ENCODE measurements around the gene GABRR1.

DNA sequence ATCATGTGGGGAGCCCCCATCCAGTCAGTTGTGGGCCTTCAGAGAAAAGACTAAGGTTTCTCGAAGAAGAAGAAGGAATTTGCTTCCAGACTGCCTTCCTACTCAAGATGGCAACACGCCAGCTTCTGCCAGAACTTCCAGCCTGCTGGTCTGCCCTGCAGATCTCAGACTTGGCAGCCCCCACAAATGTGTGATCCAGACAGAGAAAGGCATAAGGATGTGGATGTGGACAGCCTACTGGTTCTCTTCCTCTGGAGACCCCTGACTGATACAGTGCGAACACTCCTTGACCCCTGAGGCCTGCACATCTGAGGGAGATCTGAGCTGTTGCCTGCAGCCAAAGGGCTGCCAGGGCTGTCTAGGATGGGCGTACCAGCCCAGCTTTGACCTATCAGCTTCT lies 8.6 kb downstream of the GABRR1 start:
- TF ChIP-seq, protein P1, sequence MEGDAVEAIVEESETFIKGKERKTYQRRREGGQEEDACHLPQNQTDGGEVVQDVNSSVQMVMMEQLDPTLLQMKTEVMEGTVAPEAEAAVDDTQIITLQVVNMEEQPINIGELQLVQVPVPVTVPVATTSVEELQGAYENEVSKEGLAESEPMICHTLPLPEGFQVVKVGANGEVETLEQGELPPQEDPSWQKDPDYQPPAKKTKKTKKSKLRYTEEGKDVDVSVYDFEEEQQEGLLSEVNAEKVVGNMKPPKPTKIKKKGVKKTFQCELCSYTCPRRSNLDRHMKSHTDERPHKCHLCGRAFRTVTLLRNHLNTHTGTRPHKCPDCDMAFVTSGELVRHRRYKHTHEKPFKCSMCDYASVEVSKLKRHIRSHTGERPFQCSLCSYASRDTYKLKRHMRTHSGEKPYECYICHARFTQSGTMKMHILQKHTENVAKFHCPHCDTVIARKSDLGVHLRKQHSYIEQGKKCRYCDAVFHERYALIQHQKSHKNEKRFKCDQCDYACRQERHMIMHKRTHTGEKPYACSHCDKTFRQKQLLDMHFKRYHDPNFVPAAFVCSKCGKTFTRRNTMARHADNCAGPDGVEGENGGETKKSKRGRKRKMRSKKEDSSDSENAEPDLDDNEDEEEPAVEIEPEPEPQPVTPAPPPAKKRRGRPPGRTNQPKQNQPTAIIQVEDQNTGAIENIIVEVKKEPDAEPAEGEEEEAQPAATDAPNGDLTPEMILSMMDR (IDR thresholded peaks at IDR 0.05), result no peak
- TF ChIP-seq POLR2AphosphoS5 (IDR thresholded peaks at IDR 0.05) (no peak), POLR2A (IDR thresholded peaks at IDR 0.05) (no peak)

Measured in breast epithelium (tissue), 3 donors.